ENCODE results near the gene FGFBP1.

DNA sequence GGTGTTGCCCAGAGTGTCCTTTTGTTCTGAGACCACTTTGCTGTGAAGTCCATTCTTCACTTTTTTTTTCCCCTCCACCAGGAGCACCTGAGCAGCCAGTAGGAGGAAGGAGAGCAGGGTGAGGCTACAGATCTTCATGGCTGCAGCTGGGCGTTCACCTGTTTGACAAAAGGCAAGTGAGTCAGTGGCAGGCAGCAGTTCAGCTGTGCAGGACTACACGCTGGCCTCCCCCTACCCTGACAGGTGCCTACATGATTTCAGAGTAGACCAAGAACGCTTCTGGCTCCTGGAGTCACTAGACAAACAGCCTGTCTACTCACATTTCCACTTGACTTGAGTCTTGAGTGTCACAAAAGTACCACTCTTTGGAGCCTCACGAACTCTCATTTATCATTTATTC lies 2.0 kb downstream of the FGFBP1 start:
- TF ChIP-seq MYC (IDR thresholded peaks at IDR 0.05; ENCODE audit: borderline replicate concordance, low read length) (no peak), EHMT2 (IDR thresholded peaks at IDR 0.05; ENCODE audit: low read depth) (no peak), POLR2A (IDR thresholded peaks at IDR 0.05; ENCODE audit: low read length) (no peak), SMC3 (IDR thresholded peaks at IDR 0.05) (no peak), ZSCAN20 (CRISPR knock-in tag; IDR thresholded peaks at IDR 0.05) (no peak)
- TF ChIP-seq, protein P1, sequence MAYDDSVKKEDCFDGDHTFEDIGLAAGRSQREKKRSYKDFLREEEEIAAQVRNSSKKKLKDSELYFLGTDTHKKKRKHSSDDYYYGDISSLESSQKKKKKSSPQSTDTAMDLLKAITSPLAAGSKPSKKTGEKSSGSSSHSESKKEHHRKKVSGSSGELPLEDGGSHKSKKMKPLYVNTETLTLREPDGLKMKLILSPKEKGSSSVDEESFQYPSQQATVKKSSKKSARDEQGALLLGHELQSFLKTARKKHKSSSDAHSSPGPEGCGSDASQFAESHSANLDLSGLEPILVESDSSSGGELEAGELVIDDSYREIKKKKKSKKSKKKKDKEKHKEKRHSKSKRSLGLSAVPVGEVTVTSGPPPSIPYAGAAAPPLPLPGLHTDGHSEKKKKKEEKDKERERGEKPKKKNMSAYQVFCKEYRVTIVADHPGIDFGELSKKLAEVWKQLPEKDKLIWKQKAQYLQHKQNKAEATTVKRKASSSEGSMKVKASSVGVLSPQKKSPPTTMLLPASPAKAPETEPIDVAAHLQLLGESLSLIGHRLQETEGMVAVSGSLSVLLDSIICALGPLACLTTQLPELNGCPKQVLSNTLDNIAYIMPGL (CRISPR knock-in tag; IDR thresholded peaks at IDR 0.05; ENCODE audit: borderline replicate concordance) = no peak
- TF ChIP-seq, protein P2, sequence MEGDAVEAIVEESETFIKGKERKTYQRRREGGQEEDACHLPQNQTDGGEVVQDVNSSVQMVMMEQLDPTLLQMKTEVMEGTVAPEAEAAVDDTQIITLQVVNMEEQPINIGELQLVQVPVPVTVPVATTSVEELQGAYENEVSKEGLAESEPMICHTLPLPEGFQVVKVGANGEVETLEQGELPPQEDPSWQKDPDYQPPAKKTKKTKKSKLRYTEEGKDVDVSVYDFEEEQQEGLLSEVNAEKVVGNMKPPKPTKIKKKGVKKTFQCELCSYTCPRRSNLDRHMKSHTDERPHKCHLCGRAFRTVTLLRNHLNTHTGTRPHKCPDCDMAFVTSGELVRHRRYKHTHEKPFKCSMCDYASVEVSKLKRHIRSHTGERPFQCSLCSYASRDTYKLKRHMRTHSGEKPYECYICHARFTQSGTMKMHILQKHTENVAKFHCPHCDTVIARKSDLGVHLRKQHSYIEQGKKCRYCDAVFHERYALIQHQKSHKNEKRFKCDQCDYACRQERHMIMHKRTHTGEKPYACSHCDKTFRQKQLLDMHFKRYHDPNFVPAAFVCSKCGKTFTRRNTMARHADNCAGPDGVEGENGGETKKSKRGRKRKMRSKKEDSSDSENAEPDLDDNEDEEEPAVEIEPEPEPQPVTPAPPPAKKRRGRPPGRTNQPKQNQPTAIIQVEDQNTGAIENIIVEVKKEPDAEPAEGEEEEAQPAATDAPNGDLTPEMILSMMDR (IDR thresholded peaks at IDR 0.05) = no peak
